Hematopoietic multipotent progenitor cell treated with erythropoietin and hydrocortisone succinate and interleukin-3 and kit ligand, for 15 days (in vitro differentiated cells): Measurements from ENCODE around the gene STAT3.
"Not testable (repeated sequence)": the region's sequence is repeated elsewhere in the genome, so short reads cannot be mapped to it uniquely, and the experiment has no call there.

ENCODE experiments used
- DNase-seq: peaks from one replicate; pipeline ENCODE4 v3.0.0-alpha.2; 2015; ENCODE audit warnings: low spot score

STAT3 gene

DNA sequence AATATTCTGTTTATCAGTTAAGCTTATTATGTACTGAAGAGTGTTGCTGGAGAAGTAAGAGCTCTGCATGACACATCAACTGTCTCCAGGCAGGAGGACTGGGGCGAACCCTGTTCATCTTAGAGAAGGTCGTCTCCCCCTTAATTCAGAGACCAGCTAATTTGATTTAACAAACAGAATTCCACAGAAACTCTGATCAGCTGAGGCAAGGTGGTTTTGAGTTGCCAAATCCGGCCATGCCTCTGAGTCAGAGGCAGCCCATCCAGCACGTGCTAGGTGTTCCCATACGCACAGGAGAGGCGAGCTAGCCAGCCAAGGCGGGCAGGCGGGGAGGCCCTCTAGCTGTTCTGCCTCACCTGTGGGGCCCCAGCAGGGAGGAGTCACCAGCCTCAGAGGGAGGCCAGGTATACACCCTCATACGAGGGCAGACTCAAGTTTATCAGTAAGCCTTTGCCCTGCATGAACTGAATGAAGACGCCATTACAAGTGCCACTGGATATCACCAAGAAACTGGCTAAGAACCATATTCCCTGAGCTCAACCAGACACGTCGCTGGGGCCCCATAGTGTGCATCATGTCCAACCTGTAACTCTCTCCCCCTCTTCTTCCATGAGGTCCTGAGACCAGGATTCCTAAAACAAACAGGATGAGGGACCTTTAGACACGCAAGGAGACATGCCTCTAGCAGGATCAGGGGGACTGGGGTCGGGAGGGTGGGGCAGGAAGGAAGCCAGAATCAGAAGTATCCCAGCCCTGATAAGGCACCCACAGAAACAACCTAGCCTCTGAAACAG lies 74.3 kb downstream of the STAT3 start:
- peak; percentile 23 for DNase-seq

GRCh38 chr17:42313389-42313772 lies 74.9 kb downstream of the STAT3 start:
- DNase-seq: no peak

GRCh38 chr17:42312285-42313130 lies 75.7 kb downstream of the STAT3 start:
- DNase-seq: peak; percentile 79

- no peak for DNase-seq
These were observed 76.3 kb downstream of the STAT3 start for GRCh38 chr17:42312035-42312284.

DNA sequence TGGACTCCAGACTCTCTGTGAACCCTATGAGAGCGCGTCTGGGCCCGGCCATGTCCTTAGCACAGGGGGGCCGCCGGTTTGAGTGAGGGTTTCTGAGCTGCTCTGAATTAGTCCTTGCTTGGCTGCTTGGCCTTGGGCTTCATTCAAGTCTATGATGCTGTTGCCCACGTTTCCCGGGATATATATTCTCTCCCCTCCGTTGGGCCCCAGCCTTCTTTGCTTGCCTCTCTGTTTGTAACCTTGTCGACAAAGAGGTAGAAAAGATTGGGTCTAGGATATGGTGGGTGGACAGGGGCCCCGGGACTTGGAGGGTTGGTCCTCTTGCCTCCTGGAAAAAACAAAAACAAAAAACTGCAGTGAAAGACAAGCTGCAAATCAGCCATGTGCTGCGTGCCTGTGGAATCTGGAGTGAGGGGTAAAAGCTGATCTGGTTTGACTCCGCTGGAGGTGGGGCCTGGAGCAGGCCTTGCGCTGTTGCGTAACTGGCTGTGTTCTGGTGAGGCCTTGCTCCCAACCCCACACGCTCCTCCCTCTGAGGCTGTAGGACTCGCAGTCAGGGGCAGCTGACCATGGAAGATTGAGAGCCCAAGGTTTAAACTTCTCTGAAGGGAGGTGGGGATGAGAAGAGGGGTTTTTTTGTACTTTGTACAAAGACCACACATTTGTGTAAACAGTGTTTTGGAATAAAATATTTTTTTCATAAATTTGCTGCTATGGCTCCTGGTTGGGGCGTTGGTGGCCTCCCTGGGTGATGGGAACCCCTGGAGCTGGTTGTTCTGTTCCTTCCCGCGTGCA lies 76.8 kb downstream of the STAT3 start:
- DNase-seq: peak; percentile 68

DNA sequence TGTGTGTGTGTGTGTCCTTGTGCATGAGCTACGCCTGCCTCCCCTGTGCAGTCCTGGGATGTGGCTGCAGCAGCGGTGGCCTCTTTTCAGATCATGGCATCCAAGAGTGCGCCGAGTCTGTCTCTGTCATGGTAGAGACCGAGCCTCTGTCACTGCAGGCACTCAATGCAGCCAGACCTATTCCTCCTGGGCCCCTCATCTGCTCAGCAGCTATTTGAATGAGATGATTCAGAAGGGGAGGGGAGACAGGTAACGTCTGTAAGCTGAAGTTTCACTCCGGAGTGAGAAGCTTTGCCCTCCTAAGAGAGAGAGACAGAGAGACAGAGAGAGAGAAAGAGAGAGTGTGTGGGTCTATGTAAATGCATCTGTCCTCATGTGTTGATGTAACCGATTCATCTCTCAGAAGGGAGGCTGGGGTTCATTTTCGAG lies 77.4 kb downstream of the STAT3 start:
- DNase-seq: no peak

GRCh38 chr17:42309986-42310786 lies 78.1 kb downstream of the STAT3 start:
- DNase-seq: no peak

- no peak for DNase-seq
These were observed 79.1 kb downstream of the STAT3 start for GRCh38 chr17:42309142-42309541.

DNA sequence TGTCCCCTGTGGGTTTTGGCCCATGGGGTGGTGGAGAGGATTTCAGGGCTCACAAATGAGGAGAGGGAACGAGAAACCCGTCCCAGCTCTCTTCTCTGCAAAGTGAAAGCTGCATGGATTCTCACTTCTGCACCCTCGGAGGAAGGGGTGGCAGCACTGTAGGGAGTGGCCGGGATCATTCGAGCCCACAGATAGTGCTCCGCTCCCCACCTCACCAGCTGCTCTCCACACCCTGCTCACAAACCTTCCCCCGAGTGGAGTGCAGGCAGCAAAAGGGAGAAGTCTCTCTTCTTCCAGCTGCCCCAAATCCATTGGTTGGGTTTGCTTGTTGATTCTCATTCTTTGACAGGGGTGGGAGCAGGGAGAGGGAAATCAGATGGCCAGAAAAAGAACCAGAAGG lies 79.8 kb downstream of the STAT3 start:
- peak; percentile 21 for DNase-seq

DNA sequence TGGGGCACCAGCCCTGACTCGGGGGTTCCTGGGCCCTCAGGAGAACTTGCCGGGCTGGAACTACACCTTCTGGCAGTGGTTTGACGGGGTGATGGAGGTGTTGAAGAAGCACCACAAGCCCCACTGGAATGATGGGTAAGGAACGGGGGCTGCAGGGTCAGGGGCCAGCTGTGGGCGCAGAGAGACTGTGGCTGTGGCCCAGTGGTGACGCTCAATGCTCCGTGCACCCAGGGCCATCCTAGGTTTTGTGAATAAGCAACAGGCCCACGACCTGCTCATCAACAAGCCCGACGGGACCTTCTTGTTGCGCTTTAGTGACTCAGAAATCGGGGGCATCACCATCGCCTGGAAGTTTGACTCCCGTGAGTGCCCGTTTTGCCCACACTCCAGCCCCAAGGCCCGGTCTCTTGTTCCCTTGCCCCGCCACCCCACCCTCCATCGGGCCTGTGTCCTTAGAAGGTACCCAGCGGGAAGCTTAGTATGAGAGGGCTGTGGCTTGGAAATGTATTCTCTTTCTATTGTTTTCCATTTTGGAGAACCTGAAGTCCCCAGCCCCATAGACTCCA lies 80.8 kb downstream of the STAT3 start:
- DNase-seq: no peak

- DNase-seq: no peak
These were observed 81.9 kb downstream of the STAT3 start for GRCh38 chr17:42306385-42306667.

GRCh38 chr17:42305543-42306384 lies 82.5 kb downstream of the STAT3 start:
- no peak for DNase-seq

GRCh38 chr17:42305031-42305330 lies 83.3 kb downstream of the STAT3 start:
- DNase-seq: not testable (repeated sequence)

DNA sequence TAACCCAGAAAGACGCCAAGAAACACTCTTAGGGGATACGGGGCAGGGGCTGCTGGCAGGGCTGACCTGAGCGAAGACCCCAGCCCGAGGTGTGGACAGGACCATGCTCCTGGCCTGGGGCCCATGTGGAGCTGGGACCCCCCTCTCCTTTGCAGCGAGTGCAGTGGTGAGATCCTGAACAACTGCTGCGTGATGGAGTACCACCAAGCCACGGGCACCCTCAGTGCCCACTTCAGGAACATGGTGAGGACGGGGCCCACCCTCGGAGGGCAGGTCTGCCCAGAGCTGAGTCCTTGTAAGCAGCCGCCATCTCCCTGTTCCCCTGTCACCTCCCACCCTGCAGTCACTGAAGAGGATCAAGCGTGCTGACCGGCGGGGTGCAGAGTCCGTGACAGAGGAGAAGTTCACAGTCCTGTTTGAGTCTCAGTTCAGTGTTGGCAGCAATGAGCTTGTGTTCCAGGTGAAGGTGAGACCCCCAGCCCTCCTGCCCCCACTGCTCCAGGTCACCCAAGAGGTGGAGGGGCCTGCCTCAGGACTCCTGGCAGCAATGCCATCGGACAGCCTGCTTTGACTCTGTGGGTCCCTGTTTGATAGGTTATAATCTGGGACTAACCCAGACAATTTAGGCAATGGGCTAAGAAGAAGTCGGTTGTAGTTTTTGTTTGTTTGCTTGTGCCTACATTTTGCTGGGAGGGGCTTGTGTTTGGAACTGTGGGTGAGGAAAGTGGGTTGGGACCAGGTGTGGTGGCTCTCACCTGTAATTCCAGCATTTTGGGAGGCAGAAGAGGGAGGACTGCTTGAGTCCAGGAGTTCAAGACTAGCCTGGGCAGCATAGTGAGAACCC lies 83.8 kb downstream of the STAT3 start:
- no peak for DNase-seq

DNA sequence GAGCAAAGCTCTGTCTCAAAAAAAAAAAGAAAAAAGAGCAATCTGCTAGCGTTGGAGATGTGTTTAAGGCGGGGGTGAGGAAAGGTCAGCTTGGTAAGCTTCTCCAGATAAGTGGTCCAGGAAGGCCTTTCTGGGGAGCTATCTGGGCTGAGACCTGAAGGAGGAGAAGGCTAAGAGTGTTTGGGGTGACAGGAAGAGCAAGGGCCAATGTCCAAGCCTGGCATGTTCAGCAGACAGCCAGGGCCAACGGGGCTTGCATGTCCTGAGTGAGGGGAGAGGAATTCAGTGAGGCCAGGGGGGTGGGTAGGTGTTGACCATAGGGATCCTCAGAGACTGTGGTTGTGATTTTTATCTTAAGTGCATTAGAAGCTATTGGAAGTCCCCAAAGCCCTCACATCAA lies 84.5 kb downstream of the STAT3 start:
- no peak for DNase-seq

GRCh38 chr17:42301022-42301421 lies 87.2 kb downstream of the STAT3 start:
- no peak for DNase-seq

DNA sequence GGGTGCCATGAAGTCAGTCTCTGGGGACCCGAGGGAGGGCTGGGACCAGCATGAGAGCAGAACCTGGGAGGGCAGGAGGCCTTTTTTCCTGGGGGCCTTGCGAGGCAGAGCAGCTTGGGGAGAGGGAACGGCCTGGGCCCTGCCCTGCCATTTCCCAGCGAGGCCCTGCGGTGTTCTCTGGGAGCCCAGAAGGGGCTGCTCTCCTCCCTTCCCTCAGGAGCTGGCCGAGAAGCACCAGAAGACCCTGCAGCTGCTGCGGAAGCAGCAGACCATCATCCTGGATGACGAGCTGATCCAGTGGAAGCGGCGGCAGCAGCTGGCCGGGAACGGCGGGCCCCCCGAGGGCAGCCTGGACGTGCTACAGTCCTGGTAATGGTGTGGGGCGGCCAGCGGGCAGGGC lies 88.3 kb downstream of the STAT3 start:
- not testable (repeated sequence) for DNase-seq

DNA sequence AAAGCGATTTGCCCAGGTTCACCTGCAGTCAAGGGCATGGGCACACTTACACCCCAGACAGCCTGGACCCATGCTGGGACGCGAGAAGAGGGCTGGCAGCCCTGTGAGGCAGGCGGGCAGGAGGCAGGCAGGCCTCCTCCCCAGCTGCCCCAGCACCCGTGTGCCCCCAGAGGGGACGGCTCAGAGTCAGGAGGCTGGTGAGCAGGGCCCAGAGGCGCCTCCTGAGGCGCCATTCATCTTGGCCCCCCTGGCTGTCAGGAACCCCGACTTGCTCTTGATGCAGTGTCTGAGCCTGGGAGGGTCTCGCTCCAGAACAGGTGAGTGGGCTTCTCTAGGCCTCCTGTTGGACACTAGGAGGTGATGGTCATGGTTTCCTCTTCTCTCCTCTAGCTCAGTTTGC lies 88.9 kb downstream of the STAT3 start:
- DNase-seq: not testable (repeated sequence)

DNA sequence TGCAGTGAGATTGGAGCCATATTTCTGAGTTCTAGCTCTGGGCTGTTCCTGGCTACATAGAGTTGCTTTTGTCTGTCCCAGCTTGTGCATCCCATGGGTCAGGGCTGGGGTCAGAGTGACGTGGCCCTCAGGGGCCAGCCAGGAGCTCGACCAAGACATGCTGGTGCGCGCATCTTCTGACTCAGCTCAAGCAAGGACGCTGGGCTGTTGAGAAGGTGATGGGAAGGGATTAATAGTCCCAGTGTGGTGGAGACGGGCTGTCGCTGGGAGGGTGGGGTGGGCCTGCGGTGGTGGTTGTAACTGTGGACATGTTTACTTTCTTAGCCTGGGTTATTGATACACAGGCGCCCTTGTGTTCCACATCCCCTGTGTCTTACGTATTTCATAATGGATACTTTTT lies 90.5 kb downstream of the STAT3 start:
- not testable (repeated sequence) for DNase-seq

DNA sequence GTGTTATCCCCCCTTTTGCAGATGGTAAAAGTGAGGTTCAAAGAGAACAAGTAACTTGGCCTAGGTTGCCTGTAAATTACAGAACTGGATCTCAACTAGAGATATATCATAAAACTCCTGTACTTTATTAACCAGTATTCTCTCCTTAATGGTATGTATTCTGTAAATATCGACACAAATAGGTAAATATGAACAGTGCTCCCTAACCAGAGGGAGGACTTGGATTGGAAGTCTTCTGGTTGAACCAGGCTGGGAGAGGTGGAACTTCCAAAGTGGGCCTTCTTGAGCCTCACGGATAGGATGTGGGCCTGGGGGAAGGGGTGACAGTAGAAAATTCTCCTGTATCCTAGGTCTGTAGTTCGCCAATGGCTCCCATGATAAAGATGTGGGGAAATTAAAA lies 92.2 kb downstream of the STAT3 start:
- no peak for DNase-seq
